Measurements from ENCODE around the gene LHFPL2.
"Not testable (repeated sequence)": the region's sequence is repeated elsewhere in the genome, so short reads cannot be mapped to it uniquely, and the experiment has no call there.

Gene LHFPL2

DNA sequence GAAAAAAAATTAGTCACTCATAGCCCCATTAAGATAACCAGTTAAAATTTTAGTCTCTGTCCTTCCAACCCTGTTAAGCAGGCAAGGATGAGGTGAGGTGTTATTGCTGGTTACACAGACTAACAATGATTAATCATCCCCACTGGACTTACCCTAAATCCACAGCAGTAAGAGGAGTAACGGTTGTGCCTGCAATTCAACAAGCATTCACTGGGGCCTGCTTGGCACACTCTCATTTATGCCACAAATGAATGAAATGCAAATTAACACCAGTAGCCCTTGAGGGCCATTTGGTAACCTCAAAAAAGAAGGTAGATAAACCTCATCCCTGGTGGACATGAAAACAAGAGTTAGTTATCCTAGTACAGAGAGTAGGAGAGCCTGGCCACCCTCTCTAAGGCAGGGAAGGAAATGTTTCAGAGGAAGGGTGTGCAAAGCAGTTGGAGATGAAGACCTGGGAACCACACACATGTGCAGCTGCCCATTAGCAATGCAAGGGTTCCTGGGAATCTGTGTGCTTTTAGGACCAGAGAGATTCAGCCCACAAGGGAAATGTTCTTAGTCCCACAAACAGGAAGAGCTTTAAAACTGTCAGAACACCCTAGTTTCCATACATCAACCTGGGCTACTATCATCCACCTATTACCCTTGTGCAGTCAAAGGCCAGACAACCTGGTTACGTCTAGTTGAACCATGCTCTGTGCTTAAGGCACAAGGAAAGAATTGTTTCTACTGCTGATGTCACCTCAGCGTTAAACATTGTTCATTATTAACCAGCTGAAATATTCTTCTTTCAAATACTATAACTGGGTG, 7.7 kb downstream of the LHFPL2 start:
- no peak for DNase-seq (ENCODE audit: low spot score)

DNA sequence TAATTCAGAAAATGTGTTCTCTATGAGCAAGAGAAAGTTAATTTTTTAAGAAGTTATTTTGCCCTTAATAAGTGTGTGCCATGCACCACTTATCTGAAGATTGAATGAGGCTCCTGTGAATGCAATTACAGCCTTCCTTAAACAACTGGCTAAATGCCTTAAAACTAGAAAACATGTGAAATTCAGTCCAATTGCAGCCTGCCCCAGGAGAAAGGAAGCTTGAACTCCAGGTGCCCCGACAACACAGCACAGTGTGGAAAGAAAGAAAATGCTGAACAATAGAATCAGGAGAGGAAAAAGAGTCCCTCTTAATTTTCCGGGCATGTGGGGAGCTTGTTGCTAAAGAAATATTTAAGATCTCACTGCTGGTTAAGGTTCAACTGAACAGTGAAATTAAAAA, 8.8 kb downstream of the LHFPL2 start:
- no peak for DNase-seq (ENCODE audit: low spot score)

DNA sequence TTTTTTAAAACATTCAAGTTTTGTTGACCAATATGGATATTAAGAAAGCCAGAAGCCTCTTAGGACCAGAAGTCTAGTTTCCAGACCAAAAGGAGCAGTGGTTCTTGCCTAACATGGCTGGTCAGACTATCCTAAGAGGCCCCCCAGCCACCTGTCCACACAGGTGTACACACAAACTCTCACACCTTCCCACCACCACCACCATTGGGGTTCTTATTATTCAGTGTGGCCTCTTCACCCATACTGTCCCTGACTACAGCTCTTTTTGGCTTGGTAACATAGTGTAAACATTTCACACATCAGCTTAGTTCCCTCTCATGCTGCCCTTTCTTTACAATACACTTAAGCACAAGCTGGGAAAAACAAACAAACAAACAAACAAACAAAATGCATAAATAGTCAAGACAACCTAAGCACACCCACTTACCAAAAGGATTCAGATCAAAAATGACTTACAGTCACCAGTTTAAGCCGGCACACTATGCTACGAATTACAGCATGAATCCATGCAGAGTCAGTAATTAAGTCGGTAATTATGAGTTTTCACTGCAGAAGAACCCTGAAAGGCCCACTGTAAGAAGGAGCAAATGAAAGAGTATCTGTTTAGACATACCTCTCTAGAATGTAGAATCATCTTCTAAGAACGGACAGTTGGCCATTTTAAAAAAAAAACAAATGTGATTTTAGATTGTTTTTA, 9.5 kb downstream of the LHFPL2 start:
- no peak for DNase-seq (ENCODE audit: low spot score)

DNA sequence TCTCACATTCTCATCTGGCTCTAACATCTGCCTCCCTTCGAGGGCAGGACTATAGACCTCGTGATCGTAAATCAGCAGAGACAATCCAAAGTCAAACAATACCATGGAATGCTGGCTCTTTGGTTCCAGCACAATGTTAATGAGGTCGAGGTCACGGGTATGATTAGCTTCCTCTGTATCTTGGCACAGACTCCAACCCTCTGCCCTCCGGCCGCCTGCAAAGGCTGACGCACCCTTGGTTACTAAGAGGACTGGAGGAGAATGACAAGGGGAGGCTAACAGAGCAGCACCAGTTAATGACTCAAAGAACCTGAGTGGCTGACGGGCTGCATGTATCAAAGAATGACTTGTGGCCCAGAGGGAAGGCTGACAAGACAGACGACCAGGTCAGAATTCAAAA, 10.1 kb downstream of the LHFPL2 start:
- DNase-seq (ENCODE audit: low spot score) = no peak

DNA sequence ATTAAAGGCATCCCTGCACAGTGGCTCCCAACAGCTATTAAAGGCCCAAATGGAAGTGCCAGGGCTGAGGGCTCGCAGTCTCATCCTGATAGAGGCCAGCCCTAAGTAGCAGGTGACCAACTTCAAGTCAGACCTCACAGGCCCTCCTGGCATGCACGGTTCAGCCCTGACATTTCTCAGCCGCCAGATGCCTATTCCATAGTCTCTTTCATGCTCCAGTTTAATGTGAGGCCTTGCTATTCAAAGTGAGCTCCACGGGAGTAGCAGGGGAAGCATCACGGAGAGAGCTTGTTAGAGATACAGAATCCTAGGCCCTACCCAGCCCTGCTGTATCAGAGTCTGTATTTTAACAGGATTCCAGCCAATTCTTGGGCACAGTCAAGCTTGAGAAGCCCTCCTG, 11.1 kb downstream of the LHFPL2 start:
- no peak for DNase-seq (ENCODE audit: low spot score)

DNA sequence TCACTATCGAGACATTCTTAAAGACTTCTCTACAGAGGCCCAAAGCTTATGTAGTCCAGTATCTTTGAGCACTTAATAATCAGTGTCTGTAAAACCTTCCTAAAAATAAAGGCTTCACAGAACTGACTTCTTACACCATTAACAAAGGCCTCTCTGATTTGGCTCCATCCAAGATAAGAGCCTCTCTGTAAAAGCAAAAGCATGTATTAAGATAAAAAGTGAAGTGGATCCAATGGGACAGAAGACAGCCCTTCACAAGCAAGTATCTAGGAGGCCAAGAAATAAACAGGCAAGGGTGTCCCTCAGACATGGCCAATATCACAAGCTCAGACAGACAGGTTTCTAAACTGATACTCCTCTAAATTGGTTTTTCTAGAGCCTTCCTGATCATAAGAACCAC, 11.9 kb downstream of the LHFPL2 start:
- DNase-seq (ENCODE audit: low spot score) = no peak

DNA sequence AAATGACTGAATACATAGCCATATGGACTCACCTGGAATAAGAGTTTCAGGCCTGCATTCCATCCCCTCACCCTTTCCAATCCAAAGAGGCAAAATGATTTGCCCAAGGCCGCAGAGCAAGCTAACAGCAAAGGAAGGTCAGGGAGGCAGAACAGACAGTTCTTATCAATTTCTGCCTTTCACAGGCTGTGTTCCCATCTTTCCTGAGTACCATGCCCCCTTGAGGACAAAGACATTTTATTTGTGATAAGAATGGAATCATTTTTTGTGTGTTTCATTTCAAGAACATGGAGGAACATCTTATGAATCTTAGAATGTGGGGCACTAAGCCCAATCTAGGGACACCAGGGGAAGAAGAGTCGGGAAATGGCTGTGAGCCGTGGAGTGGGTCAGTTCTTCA, 13.9 kb downstream of the LHFPL2 start:
- DNase-seq (ENCODE audit: low spot score) = no peak

DNA sequence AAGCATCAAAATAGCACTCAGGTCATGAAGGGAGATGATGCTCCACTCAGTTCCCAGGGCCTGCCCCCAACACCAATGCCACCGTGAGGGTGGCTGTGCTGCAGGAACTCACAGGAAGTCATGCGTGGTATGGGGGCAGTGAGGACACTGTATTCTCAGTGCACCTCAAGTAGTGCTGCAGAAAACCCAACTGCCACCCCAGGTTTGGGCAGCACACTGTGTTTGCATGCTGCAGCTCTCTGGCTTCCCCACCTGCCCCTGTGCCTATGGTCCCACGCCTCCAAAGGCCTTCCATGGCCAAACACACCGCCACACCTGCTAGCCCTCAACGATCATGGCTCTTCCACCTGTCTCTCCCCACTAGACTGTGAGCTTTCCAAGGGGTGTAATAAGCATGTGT, 14.3 kb downstream of the LHFPL2 start:
- DNase-seq (ENCODE audit: low spot score) = no peak

DNA sequence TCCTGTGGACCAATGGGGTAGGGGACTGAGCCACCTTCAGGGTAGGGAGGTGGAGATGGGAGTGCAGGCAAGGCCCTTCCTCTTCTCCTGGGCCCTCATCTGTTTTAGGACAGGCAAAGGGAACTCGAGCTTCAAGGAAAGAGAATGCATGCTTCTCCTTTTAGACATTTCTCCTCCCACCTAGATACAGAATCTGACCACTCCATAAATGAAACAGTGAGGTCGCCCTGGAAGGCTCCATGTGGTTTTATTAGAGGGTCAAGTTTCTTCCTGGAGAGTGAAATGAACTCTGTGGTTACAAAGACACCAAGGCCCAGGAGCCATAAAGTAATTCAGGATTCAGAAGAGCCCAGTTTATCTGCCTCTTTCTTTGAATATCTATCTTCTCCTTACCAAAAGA, 14.9 kb downstream of the LHFPL2 start:
- DNase-seq (ENCODE audit: low spot score) = no peak

DNA sequence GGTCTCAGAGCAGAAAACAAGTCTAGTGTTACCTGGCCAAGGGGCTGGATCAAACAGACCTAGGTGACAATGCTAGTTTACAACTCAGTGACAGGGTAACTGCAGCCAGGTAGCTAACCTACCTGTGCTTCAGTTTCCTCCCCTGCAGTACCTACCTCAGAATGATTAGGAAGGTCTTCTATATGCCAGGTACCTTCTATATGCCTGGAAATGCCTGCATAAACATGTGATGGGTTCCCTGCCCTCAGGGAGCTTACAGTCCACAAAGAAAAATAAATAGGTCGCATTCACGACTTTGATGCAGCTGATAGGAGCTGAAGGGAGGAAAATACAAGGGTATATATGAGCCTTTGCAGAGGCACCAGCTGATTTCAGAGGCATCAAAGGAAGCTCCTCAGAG, 16.1 kb downstream of the LHFPL2 start:
- DNase-seq (ENCODE audit: low spot score) = no peak

DNA sequence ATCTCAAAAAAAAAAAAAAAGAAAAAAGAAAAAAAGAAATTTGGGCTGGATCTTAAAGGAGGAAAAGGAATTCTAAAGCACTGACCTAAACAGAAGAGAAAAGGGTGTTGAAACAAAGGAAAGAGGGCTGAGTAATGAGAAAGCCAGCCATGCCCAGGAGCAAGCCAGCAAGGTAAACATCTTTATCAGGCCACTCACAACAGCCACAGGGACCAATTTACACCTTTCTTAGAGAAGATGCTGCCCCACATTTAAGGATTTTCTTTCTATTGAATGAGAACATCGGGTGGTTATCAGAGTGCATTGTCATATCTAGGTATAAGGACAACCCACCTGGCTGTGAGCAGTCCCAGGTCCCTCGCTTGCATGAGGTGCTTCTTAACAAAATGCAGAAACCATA, 16.6 kb downstream of the LHFPL2 start:
- no peak for DNase-seq (ENCODE audit: low spot score)

DNA sequence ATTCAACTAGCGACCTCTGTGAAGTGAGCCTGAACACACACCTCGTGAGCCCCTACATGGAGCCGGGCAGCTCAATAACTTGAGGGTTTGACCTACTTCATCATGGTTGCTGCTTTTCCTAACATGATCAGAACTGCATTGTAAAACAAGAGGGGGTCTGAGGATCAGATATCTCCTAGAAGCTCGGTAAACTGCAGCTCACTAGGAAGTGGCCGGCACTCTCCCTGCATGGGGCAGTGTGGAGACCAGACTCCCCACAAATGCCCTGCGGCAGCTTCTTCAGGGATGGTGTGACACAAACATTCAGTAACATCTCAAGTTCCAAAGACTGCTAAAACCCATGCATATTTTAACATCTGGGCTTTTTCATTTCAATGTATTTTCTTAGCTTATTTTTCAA, 18.5 kb downstream of the LHFPL2 start:
- DNase-seq (ENCODE audit: low spot score) = no peak

DNA sequence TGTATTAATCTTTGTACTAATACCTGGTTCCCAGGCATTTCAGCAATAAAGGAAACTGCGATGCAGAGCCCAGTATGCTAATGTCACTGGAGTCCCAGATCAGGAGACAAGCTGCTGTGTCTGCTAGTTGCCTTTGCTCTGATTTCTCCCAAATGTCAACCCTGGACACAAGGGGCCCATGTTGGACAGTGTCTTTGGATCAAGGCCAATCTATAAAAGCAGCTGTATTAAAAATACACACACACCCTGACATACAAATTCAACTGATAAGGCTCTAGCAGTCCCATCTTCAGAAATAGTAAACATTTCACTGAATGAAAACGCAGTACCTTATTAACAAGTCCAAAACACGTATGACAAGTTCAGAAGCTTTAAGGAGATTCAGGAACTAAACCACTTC, 18.9 kb downstream of the LHFPL2 start:
- no peak for DNase-seq (ENCODE audit: low spot score)

DNA sequence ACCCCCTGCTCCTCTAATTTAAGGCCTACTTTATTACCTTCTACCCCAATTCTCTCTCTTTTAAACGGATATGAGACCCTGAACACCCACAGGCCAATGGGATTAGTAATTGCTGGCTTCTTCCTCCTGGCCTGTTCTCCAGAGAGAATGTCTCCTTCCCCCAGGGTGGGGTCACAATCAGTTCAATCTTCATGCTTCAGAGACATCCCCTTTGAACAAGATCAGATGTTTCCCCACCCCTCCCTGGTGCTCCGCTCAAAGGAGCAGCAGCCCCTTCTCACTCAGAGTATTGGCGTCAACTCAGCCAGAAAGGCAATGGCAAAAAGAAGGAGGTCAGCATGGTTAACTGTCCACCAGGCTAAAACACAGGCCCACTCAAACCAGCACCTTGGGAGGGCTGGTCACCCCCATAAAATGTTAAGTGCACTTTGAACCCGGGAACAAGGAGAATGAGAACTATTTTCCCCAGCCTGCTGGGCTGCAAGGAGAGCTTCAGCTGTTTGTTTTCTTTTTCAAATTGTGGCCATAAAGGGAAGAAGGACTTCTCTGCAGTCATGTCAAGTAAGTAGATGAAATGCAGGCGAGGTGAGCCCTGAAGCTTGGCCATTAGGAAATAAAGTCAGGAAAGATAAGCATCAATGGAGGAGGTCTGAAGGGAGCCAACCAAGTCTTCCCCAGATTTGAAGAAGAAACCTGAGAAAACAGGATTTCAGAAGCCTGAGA, 20.1 kb downstream of the LHFPL2 start:
- DNase-seq (ENCODE audit: low spot score) = no peak

DNA sequence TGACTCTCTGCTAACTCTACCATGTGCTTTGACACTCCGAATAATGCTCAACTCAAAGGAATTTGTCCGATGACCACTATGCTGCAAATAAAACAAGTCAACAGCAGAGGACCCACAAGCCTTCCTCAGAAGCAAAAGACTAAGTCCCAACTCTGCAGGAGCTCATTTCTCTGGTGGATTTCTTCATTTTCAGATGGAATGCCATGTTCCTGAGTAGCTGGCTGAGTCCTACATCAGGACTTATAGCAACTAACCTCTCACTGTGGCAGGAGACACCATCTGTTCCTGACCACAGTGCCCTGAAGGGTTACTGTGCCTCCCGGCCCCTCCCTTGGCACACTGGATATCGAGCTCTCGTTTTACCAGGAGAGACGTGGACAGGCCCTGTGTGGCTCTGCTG, 20.8 kb downstream of the LHFPL2 start:
- no peak for DNase-seq (ENCODE audit: low spot score)

DNA sequence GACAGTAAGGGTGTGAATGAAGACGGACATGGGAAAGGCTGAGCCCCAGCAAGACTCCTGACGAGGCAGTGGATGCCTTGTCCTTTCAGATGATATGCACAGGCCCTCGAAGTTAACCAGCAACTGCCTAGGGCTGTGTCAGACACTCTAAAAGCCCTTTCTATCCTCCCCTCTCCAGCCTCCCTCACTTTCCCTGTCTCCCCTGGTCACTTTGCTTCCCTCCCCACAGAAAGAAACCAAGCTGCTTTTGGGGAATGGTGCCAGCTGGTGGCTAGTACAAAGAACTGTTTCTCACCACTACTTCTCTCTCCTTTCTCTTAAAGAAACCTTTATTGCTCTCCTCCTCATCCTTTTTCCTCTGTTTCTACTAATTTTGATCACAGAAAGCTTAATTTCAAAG, 21.4 kb downstream of the LHFPL2 start:
- DNase-seq (ENCODE audit: low spot score) = no peak

DNA sequence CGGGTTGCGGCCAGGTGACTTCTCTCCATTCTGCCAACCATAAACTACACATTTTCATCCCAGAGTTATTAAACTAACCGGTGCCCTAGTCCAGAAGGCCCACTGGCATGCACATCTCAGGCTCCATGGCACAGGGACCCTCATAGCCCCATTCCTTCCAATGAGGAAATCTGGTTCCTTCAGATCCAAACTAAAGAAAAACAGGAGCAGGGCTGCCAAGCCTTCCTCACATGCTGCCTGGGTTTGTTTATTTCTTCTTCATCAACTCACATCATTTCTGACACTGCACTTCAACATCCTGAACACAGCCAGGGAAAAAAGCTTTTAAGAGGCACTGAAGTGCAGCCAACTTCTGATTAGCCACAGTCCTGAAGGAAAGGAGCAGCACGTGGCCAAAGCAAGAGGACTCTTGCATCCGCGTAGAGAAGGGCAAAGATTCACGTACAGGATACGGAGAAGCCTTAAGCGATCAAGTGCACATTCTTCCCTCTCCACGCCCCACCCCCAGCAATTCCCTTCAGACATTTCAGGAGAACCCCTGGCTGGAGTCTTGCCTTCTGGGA, 22.5 kb downstream of the LHFPL2 start:
- no peak for DNase-seq (ENCODE audit: low spot score)

DNA sequence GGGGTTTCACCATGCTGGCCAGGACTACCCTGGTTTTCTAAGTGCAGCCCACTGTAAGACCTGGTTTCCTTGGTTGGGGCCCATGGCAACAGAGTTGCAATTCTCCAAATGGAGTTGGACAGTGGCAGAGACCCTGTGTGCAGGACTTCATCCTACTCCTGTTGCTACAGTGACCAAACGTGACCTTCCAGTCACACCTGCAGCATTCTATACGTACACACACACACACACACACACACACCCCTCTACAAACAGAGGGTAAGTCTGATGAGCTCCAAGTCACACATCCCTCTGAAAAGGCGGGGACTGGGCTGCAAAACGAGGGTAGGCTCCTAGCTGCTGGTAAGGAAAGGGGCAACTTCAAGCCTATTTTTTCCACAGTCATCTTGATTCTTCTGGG, 23.6 kb downstream of the LHFPL2 start:
- DNase-seq (ENCODE audit: low spot score) = no peak

DNA sequence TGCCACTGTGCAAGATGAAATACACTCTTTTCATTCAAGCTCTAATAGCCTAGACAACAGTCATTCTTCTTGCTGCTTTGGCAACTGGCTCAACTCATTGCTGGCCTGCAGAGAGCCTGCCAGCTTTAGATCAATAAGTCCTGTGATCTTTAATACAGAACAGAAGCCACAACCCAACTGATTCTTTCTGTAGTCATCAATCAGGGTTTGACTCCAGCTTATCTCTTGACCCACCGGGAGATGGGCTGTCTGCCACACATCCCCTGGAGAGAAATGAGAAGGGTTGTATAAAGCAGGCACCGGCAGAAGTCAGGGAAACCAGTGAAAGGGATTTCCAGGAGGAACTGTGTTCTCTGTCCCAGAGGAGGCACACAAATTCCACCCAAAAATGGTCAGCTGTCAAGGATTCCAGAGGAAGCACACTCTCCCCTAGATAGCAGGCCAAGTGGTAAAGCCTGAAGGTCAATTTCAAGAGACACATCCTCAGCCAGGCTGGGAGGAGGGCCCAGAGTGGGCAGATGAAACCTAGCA, 24.5 kb downstream of the LHFPL2 start:
- DNase-seq (ENCODE audit: low spot score) = no peak

DNA sequence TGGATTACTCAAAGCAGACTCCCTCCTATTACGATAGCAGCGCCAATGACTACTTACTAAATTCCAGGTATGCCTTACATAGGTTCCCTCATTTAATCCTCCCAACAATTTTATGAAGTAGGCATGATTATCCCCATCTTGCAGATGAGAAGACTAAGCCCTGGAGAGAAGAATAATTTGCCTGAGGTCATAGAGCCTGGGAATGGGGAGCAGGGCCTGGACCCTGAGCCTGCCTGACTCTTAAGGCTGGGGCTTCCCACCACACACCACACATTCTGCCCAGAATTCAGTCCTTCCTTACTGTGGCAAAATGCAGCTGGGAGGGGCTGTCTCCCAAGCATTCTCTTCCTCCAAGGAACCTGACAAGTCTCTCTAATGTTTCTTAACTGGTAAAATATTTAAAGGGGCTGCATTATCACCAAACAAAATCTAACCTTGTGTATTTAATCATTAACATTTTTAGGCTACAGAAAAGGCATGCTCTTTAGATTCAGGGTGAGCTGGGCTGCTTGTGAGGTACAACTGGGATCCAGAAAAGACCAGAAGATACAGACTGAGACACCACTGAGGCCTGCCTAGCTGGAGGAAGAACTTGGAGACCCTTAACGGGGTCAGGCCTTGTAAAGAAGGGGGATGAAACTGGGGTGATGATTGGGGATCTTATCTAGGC, 26.1 kb downstream of the LHFPL2 start:
- DNase-seq (ENCODE audit: low spot score) = no peak

DNA sequence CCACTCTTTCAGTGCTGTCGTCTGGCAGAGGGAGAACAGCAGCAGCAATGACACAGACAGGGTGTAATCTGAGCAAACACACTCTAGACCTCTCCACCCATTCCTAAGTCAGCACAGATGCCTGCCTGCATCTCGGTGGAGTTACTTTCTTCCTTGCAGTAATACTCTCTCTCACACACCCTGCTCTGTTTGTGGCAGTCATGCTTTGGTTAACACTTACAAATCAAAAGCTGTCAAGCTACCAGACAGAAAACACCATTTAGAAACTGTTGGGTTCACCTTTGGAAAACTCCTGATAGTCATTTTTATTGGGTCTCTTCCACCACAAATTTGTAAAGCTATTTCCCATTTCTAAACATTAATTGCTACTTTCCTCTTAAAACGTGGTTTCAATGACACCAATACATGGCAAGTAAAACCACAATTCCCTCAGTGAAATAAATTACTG, 27.3 kb downstream of the LHFPL2 start:
- DNase-seq (ENCODE audit: low spot score) = no peak

DNA sequence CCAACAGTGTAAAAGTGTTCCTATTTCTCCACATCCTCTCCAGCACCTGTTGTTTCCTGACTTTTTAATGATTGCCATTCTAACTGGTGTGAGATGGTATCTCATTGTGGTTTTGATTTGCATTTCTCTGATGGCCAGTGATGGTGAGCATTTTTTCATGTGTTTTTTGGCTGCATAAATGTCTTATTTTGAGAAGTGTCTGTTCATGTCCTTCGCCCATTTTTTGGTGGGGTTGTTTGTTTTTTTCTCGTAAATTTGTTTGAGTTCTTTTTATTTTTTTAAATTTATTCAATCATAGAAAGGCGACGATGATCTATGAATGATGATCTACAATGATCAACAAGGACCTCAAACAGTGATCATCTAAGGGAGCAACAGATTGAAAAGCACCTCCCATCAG, 28.5 kb downstream of the LHFPL2 start:
- not testable (repeated sequence) for DNase-seq (ENCODE audit: low spot score)

All from CD4-positive, alpha-beta T cell treated with Interleukin-2 at 100 ng/mL for 4 hours (primary cell).